C4-2B (cell line): Measurements from ENCODE around the gene SH3PXD2B.

ENCODE experiments used
- ZFX ChIP-seq: fragments of 450-650 bp; IDR thresholded peaks from 2 replicates; pipeline ENCODE4 v1.6.1; 2017
- TF ChIP-seq, protein P1 (sequence below): fragments of 450-650 bp; conservative IDR thresholded peaks from 2 replicates; pipeline ENCODE4 v1.5.1; 2017; ENCODE audit warnings: mild to moderate bottlenecking

DNA sequence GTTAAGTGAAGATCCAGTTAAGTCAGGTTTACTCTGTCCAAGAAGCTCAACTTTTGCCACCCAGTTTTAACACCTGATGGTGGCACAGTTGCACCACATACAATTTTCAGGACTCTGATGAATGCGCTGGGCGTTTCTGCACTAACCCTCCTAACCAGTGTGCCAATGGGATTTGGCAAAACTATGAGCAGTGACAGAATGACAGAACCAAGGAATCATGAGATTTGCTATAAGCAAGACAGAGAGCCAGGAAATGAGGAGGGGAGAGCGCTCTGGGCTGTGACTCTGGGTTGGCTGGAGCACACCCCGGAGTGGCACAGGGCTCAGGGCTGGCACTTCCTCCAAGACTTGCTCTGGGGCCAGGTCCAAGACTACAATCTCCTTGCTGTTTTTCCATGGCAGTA is 84.1 kb downstream of the SH3PXD2B start:
- TF ChIP-seq, protein P1, sequence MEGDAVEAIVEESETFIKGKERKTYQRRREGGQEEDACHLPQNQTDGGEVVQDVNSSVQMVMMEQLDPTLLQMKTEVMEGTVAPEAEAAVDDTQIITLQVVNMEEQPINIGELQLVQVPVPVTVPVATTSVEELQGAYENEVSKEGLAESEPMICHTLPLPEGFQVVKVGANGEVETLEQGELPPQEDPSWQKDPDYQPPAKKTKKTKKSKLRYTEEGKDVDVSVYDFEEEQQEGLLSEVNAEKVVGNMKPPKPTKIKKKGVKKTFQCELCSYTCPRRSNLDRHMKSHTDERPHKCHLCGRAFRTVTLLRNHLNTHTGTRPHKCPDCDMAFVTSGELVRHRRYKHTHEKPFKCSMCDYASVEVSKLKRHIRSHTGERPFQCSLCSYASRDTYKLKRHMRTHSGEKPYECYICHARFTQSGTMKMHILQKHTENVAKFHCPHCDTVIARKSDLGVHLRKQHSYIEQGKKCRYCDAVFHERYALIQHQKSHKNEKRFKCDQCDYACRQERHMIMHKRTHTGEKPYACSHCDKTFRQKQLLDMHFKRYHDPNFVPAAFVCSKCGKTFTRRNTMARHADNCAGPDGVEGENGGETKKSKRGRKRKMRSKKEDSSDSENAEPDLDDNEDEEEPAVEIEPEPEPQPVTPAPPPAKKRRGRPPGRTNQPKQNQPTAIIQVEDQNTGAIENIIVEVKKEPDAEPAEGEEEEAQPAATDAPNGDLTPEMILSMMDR: no peak
- no peak for TF ChIP-seq ZFX
